Measurements from ENCODE around the gene CTF1.
"Not testable (repeated sequence)": the region's sequence is repeated elsewhere in the genome, so short reads cannot be mapped to it uniquely, and the experiment has no call there.

Gene CTF1

GRCh38 chr16:30888856-30889499 is 7.4 kb upstream of the CTF1 start:
- H3K4me3 ChIP-seq (ENCODE audit: low read depth, low read length), result no peak overlapping the region
- no peak for TF ChIP-seq CTCF (IDR thresholded peaks at IDR 0.05; ENCODE audit: insufficient read depth, low read depth, low read length, missing control alignments)
- no peak for DNase-seq (ENCODE audit: low read depth)

GRCh38 chr16:30889721-30890120 is 6.7 kb upstream of the CTF1 start:
- TF ChIP-seq CTCF (IDR thresholded peaks at IDR 0.05; ENCODE audit: insufficient read depth, low read depth, low read length, missing control alignments), result no peak
- DNase-seq (ENCODE audit: low read depth), result no peak

GRCh38 chr16:30891043-30891823 is 5.2 kb upstream of the CTF1 start:
- H3K4me3 ChIP-seq (ENCODE audit: low read depth, low read length); DNase-seq (ENCODE audit: low read depth): not testable (repeated sequence)

More at GRCh38 chr16:30889721-30890120, 6.7 kb upstream of the CTF1 start:
- no peak overlapping the region for H3K4me3 ChIP-seq (ENCODE audit: low read depth, low read length)

- peak overlapping the region; percentile 77 for H3K4me3 ChIP-seq (ENCODE audit: low read depth, low read length)
- DNase-seq (ENCODE audit: low read depth), result no peak
- no peak for TF ChIP-seq CTCF (IDR thresholded peaks at IDR 0.05; ENCODE audit: insufficient read depth, low read depth, low read length, missing control alignments)
Measured at GRCh38 chr16:30892670-30893416, 3.6 kb upstream of the CTF1 start.

- peak; percentile 35 for DNase-seq (ENCODE audit: low read depth)
- H3K4me3 ChIP-seq (ENCODE audit: low read depth, low read length), result peak overlapping the region; percentile 77
- no peak for TF ChIP-seq CTCF (IDR thresholded peaks at IDR 0.05; ENCODE audit: insufficient read depth, low read depth, low read length, missing control alignments)
Measured at GRCh38 chr16:30893417-30893743, 3.0 kb upstream of the CTF1 start.

- DNase-seq (ENCODE audit: low read depth), result peak; percentile 92
- H3K4me3 ChIP-seq (ENCODE audit: low read depth, low read length), result peak within 1 kb of the TSS; percentile 77
- peak; percentile 44 for TF ChIP-seq CTCF (IDR thresholded peaks at IDR 0.05; ENCODE audit: insufficient read depth, low read depth, low read length, missing control alignments)
Measured at GRCh38 chr16:30893744-30894539, 2.5 kb upstream of the CTF1 start, which contains the start of gene BCL7C. Gene BCL7C, minus strand, starts transcription at chr16:30894077. Its CDS starts 133 bp downstream, at chr16:30893944.
